GM19043 (cell line): Measurements from ENCODE around the gene GBP1.
"Not testable (repeated sequence)": the region's sequence is repeated elsewhere in the genome, so short reads cannot be mapped to it uniquely, and the experiment has no call there.

Experiments
- ATAC-seq: cut with Tn5 transposase; IDR thresholded peaks from one replicate; pipeline ENCODE4 v1.9.1; 2021; ENCODE audit warnings: low read depth; ENCODE audit not compliant: unreplicated experiment

Gene GBP1

DNA sequence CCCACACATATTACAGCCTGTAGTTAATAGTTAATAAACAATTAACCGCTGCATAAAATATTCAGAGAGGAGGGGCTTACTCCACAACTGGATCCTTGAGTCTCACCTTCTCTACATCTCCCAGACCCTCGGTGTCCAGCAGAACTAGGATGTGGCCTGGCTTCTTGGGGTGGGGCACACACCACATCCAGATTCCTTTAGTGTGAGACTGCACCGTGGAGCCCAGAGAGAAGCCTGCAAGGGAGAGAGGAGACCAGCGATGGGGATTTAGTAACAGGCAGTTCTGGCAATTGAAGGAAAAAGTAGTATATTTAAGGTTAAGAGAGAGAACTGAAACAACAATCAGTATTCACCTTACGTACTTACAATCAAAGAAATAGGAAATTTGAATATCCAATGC, 4.9 kb downstream of the GBP1 start:
- no peak for ATAC-seq

GRCh38 chr1:89051955-89052312, 13.1 kb downstream of the GBP1 start:
- no peak for ATAC-seq

GRCh38 chr1:89051300-89051954, 13.6 kb downstream of the GBP1 start:
- no peak for ATAC-seq

DNA sequence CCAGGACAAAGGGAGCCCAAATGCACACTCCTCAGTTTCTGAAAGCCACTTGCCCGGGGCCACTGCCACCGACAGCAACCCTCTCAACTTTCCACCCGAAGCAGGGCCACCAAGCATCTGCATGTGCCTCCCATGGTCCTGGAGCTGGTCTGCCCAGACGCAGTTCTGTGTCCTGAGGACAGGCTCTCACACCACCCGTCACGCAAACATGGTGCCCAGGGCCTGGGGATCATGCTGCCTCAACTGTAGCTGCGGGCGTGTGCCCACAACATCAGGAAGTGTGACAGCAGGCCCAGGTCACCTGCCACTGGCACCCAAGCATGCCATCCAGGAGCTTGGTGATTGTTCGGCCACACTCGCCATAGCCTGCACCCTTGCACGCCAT, 14.4 kb downstream of the GBP1 start:
- no peak for ATAC-seq

DNA sequence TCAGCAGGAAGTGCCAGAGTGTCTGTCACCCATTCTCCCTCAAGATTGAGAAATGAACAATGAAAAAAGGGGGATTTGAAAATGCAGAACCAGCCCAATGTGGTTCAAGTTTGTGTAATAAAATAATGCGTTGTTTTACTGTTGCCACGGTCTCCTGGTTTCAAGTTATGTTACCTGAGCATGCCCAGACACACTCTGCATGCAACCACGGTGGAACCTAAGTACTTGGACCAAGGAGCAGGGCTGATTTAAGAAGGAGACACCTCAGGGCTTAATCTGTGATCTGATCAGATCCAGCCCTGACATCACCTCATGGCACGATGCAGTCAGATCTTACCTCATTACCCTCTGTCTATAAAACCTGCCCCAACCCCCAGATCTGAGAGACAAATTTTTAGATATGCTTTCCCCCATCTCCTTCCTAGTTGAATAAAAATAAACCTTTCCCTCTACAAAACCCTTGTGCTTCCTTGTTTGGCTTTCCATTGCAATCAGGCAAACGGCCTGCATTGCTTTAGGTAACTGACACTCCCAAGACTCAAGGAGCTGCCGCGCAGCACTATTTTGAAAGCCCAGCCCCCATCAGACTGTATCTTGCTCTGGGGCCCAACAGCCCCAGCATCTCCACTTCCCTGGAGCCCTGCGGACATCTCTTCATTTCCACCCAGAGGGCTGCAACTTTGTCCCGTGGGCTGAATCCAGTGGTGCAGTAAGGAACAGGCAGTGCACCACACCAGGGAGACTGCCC, 14.9 kb downstream of the GBP1 start:
- ATAC-seq: not testable (repeated sequence)

DNA sequence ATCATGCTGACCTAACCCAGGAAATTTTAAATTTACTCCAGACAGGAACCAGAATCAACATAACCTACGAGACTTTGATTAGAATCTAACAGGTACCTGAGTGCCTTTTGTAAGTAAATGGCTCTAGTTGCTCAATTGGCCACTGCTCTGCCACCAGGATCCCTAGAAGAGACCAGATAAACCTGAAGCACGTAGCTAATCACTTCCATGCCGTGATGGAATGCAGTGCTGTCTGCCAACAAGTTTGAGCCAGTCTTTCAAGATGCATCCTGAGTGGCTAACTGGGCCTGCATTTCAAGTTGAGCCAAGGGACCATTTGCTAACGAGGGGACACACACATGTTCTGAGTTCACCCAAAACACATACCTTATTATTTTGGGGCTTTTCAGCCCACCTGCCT, 15.8 kb downstream of the GBP1 start:
- ATAC-seq: not testable (repeated sequence)

GRCh38 chr1:89047734-89048133, 17.3 kb downstream of the GBP1 start:
- no peak for ATAC-seq

- not testable (repeated sequence) for ATAC-seq
Measured at GRCh38 chr1:89046318-89047183, 18.5 kb downstream of the GBP1 start.

- no peak for ATAC-seq
Measured at GRCh38 chr1:89044970-89045721, 19.9 kb downstream of the GBP1 start.

GRCh38 chr1:89043940-89044339, 21.1 kb downstream of the GBP1 start:
- no peak for ATAC-seq

GRCh38 chr1:89042491-89042890, 22.5 kb downstream of the GBP1 start:
- no peak for ATAC-seq

- ATAC-seq: no peak
Measured at GRCh38 chr1:89041721-89042120, 23.3 kb downstream of the GBP1 start.

DNA sequence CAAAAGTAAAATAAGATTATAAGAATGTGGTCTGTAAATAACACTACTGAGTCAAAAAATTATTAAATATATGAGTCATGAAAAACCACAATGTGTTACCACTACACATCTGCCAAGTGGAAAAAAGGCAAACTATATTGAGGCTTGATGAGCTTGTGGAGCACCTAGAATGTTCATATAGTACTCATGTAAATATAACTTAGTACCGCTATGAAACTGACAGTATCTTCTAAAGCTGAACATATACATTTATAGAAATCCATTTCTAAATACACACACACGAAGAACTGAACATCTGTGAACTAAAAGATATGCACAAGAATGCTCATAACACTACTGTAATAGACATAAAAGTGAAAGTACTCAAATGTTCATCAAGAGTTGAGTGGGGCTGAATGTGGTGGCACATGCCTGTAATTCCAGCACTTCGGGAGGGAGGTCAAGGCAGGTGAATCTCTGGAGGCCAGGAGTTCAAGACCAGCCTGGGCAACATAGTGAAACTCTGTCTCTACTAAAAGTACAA, 23.8 kb downstream of the GBP1 start:
- peak; percentile 92 for ATAC-seq

DNA sequence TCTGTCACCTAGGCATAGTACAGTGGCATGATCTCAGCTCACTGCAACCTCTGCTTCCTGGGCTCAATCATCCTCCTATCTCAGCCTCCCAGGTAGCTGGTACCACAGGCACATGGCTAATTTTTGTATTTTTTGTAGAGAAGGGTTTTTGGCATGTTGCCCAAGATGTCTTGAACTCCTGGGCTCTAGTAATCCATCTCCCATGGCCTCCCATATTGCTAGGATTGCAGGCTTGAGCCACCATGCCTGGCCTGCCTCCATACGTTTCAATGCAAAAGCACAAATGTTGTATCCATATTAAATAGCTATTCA, 24.7 kb downstream of the GBP1 start:
- no peak for ATAC-seq

GRCh38 chr1:89037186-89037585, 27.8 kb downstream of the GBP1 start:
- ATAC-seq: no peak

- no peak for ATAC-seq
Measured at GRCh38 chr1:89035080-89035479, 29.9 kb downstream of the GBP1 start.

- ATAC-seq: not testable (repeated sequence)
Measured at GRCh38 chr1:89034004-89034403, 31.0 kb downstream of the GBP1 start.

DNA sequence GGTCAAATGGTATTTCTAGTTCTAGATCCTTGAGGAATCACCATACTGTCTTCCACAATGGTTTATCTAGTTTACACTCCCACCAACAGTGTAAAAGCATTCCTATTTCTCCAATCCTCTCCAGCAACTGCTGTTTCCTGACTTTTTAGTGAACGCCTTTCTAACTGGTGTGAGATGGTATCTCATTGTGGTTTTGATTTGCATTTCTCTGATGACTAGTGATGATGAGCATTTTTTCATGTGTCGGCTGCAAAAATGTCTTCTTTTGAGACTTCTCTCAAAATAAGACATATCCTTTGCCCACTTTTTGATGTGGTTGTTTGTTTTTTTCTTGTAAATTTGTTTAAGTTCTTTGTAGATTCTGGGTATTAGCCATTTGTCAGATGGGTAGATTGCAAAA, 36.0 kb downstream of the GBP1 start:
- ATAC-seq: not testable (repeated sequence)

DNA sequence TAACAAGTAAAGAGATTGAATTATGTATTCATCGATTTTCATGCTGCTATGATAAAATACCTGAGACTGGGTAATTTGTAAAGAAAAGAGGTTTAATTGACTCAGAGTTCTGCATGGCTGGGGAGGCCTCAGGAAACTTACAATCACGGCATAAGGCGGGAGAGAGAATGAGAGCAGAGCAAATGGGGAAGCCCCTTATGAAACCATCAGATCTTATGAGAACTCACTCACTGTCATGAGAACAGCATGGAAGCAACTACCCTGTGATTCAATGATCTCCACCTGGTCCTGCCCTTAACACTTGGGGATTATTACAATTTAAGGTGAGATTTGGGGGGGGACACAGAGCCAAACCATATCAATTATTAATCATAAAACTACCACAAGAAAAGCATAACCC, 39.1 kb downstream of the GBP1 start:
- no peak for ATAC-seq

DNA sequence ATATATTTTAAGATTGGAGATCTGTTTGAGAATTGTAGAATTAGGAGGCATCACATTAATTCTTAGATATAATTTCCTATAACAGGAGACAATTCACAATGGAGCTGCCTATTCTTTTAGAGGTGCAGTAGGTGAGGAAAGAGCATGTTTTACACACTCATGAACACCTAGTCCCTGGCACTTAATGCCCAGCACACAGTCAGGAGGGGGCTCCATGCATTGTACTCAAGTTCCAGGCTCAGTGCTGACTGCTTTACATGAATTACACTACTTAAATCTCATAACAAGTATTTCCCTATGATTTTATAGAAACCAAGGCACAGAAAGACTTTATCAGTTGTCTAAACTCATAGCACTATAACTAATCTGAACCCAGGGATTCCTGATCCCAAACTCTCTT, 42.0 kb downstream of the GBP1 start:
- ATAC-seq: no peak
